ENCODE data around the gene FANCI.
"Not testable (repeated sequence)": the region's sequence is repeated elsewhere in the genome, so short reads cannot be mapped to it uniquely, and the experiment has no call there.

FANCI gene

GRCh38 chr15:89226359-89227221, 17.2 kb upstream of the FANCI start:
- DNase-seq: no peak

- DNase-seq: no peak
Measured at GRCh38 chr15:89227425-89227824, 16.4 kb upstream of the FANCI start.

- DNase-seq: no peak
Measured at GRCh38 chr15:89230277-89230676, 13.5 kb upstream of the FANCI start.

DNA sequence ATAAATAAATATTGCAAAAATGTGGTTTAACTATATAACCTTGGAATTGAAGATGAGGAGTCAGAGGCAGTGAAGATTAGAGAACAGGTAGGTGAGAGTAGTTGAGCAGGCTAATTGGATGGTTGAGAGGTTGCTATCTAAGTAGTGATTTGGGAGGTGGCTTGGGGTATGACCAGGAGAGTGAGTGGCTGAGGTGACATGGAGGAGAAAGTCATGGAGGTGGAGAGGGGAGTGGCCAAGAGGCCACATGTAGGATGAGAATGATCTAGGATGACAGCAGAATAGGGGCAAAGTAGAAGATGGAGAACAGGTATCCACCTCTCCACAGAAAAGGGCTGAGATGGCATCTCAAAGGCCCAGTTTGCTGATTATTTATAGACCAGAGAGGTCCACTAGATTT, 11.9 kb upstream of the FANCI start:
- DNase-seq: no peak

DNA sequence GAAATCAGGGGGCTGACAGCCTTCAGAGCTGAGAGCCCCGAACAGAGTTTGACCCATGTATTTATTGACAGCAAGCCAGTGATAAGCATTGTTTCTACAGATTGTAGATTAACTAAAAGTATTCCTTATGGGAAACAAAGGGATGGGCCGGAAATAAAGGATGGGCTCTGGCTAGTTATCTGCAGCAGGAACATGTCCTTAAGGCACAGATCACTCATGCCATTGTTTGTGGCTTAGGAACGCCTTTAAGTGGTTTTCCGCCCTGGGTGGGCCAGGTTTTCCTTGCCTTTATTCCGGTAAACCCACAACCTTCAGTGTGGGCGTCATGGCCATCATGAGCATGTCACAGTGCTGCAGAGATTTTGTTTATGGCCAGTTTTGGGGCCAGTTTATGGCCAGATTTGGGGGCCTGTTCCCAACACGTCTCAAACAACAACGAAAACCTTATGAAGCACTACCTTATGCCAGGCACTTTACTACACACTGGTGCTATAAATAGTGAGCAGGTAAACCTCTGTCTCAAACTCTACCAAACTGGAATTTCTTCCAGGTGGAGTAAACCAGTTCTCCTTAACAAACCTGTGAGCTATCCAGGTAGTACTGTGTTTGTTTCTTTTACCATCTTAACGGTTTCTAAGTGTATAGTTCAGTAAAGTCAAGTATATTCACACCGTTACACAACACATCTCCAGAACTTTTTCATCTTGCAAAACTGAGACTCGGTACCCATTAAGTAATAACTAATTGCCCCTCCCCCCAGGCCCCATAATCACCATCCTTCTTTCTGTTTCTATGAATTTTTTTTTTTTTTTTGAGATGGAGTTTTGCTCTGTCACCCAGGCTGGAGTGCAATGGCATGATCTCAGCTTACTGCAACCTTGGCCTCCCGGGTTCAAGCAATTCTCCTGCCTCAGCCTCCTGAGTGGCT, 3.6 kb upstream of the FANCI start:
- not testable (repeated sequence) for DNase-seq

DNA sequence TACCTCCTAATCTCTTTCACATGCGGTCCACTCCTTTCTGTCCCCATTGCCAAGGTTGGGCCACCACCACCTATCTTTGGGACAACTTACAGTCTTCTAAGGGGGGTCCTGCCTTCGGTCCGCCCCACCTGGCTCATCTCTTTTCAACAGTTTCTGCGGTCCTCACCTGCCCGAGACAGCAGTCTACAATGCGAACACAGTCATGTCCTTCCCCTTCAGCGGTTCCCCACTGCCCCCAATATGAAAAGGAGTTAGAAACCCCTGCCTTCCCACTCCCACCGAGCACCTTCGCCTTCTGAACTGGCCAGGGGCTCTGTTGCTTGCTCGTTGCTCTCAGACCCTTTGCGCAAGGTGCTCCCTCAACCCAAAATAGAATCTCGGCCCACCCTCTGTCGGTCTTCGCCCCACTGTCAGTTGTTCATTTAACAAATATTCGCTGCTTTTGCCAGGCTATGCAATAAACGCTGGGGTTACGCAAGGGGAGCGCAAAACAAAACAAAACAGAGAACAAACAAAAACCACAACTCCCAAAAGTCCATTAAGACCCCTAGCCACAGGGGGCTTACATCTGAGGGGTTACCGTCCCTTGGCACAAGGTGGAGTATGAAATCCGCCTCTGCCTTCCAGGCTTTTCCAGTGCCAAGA, 611 bp upstream of the FANCI start:
- DNase-seq: no peak

- DNase-seq: no peak
Measured at GRCh38 chr15:89244574-89244903, 760 bp downstream of the FANCI start.

- DNase-seq: no peak
Measured at GRCh38 chr15:89247446-89247845, 3.7 kb downstream of the FANCI start.

DNA sequence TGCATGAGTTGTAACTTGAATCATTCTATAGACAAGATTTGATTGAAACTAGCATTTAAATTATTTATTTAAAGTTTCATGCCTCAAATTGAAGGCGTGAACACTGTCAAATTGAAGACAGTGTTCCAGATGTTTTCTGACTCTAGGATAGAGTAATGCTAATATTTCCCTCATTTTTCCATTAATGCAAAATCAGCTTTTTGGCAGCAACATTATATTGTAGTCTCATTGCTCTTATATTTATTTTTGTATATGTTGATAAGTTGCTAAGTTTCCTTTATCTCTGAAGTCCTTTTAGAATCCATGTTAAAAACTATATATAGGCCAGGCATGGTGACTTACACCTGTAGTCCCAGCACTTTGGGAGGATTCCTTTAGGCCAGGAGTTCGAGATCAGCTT, 4.8 kb downstream of the FANCI start:
- DNase-seq: no peak

- not testable (repeated sequence) for DNase-seq
Measured at GRCh38 chr15:89250142-89250541, 6.4 kb downstream of the FANCI start.

GRCh38 chr15:89277281-89277680, 33.5 kb downstream of the FANCI start:
- not testable (repeated sequence) for DNase-seq

GRCh38 chr15:89278307-89278706, 34.5 kb downstream of the FANCI start:
- DNase-seq: no peak

GRCh38 chr15:89282631-89283030, 38.9 kb downstream of the FANCI start:
- DNase-seq: no peak

- no peak for DNase-seq
Measured at GRCh38 chr15:89283201-89283600, 39.4 kb downstream of the FANCI start.

- DNase-seq: no peak
Measured at GRCh38 chr15:89291934-89292438, 48.2 kb downstream of the FANCI start.

DNA sequence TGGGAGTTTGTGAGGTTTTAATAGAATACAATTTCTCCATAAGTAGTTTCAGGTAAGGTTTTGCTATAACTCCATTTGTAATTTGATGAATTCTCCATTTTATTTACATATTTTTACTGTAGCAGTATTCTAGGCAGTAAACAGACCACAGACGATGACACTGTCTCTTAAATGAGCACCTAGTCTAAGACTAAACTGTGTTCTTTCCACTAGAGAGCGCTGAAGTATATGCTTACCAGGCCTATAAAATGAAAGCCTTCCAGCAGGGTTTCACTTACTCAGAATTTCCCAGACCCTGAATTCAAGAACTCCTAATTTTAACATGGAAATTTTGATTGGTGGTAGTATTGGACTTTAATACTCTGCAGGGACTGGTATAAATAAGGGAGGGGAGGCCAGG, 49.2 kb downstream of the FANCI start:
- no peak for DNase-seq

- DNase-seq: no peak
Measured at GRCh38 chr15:89299896-89300295, 56.1 kb downstream of the FANCI start.

- DNase-seq: no peak
Measured at GRCh38 chr15:89301304-89302089, 57.7 kb downstream of the FANCI start.

DNA sequence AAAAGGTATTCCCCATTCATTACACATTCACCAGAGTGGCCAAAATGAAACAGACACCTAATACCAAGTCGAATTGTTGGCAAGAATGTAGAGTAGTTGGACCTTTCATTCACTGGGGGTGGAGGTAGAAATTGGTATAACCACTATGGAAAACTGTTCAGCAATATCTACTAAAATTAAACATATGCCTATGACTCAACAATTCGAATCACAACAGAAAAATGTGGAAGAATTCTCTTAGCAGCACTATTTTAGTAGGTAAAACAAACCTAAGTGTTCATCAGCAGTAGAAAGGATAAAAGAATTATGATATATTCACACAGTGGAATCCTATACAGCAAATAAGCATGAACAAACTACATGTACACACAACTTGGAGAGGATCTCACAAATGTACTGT, 60.2 kb downstream of the FANCI start:
- DNase-seq: no peak

GRCh38 chr15:89305395-89305794, 61.6 kb downstream of the FANCI start:
- DNase-seq: no peak

DNA sequence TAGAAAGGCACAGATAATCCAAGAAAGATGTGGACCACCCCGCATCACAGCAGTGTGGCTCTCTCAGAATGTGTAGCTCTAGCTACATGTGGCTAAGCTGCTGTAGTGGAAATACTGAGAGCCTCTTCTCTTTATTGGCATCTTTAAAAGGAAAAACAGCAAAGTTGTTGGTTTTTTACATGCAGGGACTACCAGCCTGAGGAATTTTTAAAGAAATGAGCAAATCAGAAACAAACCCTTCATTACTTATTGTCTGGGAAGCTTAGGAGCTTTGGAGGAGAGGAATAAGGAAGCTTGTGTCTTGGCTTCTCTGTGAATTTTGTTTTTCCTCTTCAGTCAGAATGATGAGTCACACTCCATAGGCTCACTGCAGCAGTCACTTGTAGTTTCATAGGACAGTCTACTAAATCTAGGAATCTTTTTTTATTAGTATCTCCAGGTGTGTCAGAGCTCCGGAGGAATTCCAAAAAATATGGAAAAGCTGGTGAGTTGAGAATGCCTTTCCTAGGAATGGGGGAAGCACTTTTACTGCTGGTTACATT, 63.3 kb downstream of the FANCI start:
- DNase-seq: no peak

GRCh38 chr15:89307791-89308190, 64.0 kb downstream of the FANCI start:
- DNase-seq: no peak
